T-helper 2 cell treated with Interferon-gamma antibody and Interleukin-4, amounts not matched to agents 100 ng/mL and 5 ng/mL, for 36 hours (primary cell): Measurements from ENCODE around the gene ZFTA. TPM values are rescaled to one million over a fixed set of nuclear protein-coding genes. Genes with fewer than 3 reads are reported as not detected.
"Not testable (repeated sequence)": the region's sequence is repeated elsewhere in the genome, so short reads cannot be mapped to it uniquely, and the experiment has no call there.

ENCODE experiments used
- intact Hi-C: fragments of 100-400 bp; cut with micrococcal nuclease; formaldehyde crosslinking; loops from one replicate; pipeline ENCODE4 v1.15.1; 2023
- total RNA-seq: library from RNA; stranded (reverse); gene quantifications from 2 replicates; pipeline ENCODE4 v1.2.3, GENCODE V29; 2022

Gene ZFTA
- total RNA-seq, 1 donor from 2014 or later, result 2.2 TPM

GRCh38 chr11:63779039-63779438 lies 10.5 kb upstream of the ZFTA start:
- intact Hi-C loops, result no loop called here

GRCh38 chr11:63775191-63775590 lies 6.6 kb upstream of the ZFTA start:
- intact Hi-C loops, result no loop called here

DNA sequence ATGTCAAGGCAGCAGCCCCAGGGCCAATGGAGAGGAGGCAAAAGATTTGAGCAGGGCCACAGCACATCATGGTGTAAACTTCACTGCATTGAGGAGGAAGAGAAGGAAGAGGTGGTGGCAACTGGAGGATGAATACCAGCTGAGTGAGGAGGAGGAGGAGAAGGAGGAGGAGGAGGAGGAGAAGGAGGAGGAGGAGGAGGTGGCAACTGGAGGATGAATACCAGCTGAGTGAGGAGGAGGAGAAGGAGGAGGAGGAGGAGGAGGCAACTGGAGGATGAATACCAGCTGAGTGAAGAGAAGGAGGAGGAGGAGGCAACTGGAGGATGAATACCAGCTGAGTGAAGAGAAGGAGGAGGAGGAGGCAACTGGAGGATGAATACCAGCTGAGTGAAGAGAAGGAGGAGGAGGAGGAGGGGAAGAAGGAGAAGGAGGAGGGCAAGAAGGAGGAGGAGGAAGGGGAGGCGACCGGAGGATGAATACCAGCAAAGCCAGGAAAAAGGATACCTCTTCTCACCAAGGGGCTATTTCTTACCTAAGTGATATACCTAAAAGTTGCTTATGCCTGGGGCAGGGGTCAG lies 3.3 kb upstream of the ZFTA start:
- intact Hi-C loops, result not testable (repeated sequence)

GRCh38 chr11:63770763-63771162 lies 2.2 kb upstream of the ZFTA start:
- intact Hi-C loops, result no loop called here

- intact Hi-C loops, result loop anchor here (5.0 kb wide), 4 partner anchors 67 to 377 kb away; partner anchors contain the start of genes ATL3 and MARK2
Observed at GRCh38 chr11:63769714-63770455, 1.3 kb upstream of the ZFTA start.

- intact Hi-C loops, result loop anchor here (5.0 kb wide), 4 partner anchors 68 to 378 kb away; partner anchors contain the start of genes ATL3 and MARK2
Observed at GRCh38 chr11:63769042-63769713, 603 bp upstream of the ZFTA start.

GRCh38 chr11:63767565-63768236 lies 874 bp downstream of the ZFTA start:
- intact Hi-C loops, result loop anchor here (1.0 to 5.0 kb wide), 5 partner anchors 46 to 380 kb away; partner anchors contain the start of genes ATL3, MARK2 and SPINDOC

DNA sequence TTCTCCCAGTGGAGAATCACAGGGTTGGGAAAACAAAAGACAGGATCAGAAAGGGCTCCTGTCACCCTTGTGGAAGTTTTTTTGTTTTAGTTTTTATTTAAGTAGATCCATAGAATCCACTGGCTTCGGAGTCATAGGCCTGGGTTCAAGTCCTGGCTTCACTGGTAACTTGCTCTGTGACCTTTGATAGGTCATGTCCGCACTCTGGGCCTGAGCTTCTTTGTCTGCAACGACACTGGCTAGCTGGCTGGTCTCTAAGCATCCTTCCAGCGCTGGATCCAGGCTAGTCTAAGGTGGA lies 1.4 kb downstream of the ZFTA start:
- intact Hi-C loops, result loop anchor here (5.0 kb wide), 4 partner anchors 70 to 380 kb away; partner anchors contain the start of genes ATL3 and MARK2

GRCh38 chr11:63766531-63767235 lies 1.9 kb downstream of the ZFTA start:
- intact Hi-C loops, result loop anchor here (5.0 kb wide), 4 partner anchors 71 to 381 kb away; partner anchors contain the start of genes ATL3 and MARK2

GRCh38 chr11:63765688-63766241 lies 2.8 kb downstream of the ZFTA start:
- intact Hi-C loops, result loop anchor here (5.0 kb wide), 4 partner anchors 72 to 382 kb away; partner anchors contain the start of genes ATL3 and MARK2

- intact Hi-C loops, result loop anchor here (5.0 kb wide), 4 partner anchors 72 to 382 kb away; partner anchors contain the start of genes ATL3 and MARK2
Observed at GRCh38 chr11:63764679-63765647, 3.6 kb downstream of the ZFTA start.

DNA sequence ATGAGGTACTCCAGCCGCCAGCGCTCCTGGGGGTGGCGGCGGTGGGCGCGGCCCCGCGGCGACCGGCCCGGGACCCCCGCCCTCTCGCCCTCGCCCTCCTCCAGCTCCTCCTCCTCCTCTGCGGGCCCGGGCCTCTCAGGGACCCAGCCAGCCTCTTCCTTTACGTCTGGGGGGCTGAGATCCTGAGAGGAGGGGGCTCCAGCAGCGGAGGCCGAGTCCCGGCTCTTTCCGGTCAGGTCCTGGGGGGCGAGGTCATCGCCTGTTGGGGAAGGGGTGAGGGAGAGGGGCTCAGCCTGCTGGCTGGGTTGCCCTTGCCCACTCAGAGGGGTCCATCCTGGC lies 4.3 kb downstream of the ZFTA start:
- intact Hi-C loops, result no loop called here

DNA sequence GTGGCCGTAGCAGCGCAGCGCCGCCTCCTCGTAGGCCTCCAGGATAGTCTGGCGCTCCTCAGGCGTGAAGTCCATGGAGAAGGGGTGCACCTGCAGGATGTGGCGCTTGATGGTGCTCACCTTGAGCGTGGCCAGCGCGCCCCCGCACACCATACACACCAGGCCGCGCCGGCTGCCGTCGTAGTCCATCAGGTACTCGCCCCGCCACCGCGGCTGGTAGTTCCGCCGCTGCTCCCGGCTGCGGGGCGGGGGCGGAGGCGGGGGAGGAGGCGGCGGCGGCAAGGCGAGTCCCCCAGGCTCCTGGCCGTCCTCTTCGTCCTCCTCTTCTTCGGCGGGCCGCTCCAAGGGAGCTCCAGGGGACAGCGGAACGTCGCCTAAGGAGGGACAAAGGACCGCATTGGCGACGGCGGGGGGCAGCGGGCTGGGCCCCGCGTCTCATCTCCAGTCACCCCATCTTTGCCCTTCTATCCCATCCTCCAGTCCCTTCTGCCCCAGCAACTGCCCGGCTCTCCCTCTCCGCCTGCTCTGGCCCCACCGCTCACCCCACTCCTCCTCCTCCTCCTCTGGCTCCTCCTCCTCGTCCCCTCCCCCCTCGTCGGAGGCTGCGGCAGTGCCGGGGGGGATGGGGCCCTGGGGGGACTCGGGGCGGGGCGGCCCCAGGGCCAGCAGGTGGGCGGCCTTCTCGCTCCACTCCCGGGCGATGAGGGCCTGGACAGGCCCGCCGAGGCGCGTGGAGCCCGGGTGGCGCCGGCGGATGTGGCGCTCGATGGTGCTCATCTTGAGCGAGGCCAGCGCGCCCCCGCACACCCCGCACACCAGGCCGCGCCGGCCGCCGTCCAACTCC lies 4.9 kb downstream of the ZFTA start:
- intact Hi-C loops, result no loop called here

DNA sequence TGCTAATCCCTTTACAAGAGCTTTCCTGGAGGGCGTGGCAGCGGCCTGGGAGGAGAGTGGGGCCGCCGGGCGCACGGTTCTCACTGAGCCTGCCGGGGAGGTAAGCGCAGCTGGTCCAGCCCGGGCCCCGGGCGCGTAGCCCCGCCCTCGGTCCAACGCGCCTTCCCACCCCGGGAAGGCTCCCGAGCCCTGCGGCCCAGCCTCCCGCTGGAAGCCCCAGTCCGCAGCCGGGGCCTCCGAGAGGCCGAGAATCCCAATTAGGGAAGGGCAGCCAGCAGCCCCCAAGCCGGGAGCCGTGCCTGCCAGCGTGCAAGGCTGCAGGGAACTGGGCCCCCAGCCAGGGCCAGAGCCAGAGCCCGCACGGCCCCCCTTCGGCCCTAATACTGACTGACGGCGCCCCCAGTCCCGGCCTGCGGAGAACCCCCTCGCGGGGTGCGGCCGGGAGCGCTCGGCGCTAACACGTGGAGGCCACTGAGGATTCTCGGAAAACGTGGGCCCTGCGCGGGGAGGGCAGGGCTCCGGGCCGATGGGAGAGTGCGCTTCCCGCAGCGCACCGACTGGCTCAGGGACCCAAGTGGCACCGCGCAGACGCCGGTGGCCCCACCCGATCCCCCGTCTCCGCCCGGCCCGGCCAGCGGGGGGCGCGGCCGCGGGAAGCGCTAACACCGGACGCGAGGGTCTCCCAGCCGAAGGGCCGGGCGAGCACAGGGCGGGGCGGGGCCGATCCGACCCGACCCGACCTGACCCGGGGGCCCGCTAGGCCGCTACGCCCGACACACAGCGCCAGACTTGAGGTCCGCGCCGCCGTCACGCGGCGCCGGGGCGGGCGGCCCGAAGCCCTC lies 5.7 kb downstream of the ZFTA start:
- intact Hi-C loops, result no loop called here

GRCh38 chr11:63761931-63762653 lies 6.5 kb downstream of the ZFTA start:
- intact Hi-C loops, result no loop called here

DNA sequence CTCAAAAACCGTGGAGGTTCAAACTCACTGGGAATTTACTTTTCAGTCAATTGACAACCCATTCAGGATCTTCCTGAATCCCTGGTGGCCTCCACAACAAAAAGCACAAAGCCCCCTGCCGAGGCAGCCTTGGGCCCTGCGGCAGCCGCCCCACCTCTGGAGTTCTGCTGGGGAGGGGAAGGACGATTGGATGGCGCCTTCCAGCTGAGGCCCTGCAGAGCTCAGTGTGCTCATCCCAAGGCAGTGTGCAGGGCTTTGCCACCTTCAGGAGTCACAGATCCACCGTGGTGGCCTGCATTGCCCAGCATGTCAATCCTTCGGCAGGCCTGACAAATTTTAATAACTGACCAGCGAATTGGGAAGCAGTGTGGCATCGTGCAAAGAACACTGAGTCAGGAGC lies 7.4 kb downstream of the ZFTA start:
- intact Hi-C loops, result no loop called here

DNA sequence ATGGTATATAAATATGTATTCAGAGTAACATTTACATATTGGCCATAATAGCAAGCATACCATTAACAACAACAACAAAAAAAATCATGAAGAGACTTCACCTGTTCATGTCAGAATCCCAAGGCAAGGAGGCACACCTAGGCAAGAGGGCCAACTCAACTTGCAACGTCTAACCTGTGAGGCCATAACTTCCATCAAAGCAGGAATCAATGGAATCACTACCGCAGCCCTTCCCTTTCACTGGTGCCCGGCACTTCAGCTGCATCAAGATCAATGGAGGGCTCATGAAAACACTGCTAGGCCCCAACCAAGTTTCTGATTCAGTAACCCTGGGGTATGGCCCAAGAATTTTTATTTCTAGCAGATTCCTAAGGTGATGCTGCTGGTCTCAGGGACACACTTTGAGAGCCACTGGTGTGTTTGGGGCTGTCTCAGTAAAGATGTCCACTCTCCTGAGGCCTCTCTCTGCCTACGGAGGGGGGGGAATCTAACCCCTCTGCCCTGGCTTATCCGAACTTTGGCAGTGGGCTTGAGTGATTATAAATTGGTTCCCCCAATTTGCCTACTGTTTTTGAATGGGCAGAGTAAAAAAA lies 8.0 kb downstream of the ZFTA start:
- intact Hi-C loops, result no loop called here
